GM06990 (cell line): ENCODE results near the gene CXCL16.

ENCODE experiments used
- DNase-seq: peaks from one replicate; pipeline ENCODE4 v3.0.0-alpha.2; 2011; ENCODE audit not compliant: insufficient read length; ENCODE audit errors: extremely low read depth
- H3K27me3 ChIP-seq: replicated peaks from 2 replicates; pipeline ENCODE4 v1.6.0; 2011; ENCODE audit warnings: low read length; ENCODE audit not compliant: control insufficient read depth, insufficient read depth
- H3K36me3 ChIP-seq: 2 replicates; pipeline ENCODE4 v1.5.1; 2011; ENCODE audit warnings: low read length; ENCODE audit not compliant: control insufficient read depth, insufficient read depth
- H3K4me3 ChIP-seq: replicated peaks from 2 replicates; pipeline ENCODE4 v1.5.1; 2011; ENCODE audit warnings: low read depth, mild to moderate bottlenecking, control low read depth, low read length
- TF ChIP-seq, protein P1 (sequence below): IDR thresholded peaks from 2 replicates; pipeline ENCODE4 v1.5.1; 2011; ENCODE audit warnings: low read length, control low read depth, mild to moderate bottlenecking, inconsistent platforms; ENCODE audit not compliant: insufficient read depth, poor library complexity, severe bottlenecking

CXCL16 gene, protein sequence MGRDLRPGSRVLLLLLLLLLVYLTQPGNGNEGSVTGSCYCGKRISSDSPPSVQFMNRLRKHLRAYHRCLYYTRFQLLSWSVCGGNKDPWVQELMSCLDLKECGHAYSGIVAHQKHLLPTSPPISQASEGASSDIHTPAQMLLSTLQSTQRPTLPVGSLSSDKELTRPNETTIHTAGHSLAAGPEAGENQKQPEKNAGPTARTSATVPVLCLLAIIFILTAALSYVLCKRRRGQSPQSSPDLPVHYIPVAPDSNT

DNA sequence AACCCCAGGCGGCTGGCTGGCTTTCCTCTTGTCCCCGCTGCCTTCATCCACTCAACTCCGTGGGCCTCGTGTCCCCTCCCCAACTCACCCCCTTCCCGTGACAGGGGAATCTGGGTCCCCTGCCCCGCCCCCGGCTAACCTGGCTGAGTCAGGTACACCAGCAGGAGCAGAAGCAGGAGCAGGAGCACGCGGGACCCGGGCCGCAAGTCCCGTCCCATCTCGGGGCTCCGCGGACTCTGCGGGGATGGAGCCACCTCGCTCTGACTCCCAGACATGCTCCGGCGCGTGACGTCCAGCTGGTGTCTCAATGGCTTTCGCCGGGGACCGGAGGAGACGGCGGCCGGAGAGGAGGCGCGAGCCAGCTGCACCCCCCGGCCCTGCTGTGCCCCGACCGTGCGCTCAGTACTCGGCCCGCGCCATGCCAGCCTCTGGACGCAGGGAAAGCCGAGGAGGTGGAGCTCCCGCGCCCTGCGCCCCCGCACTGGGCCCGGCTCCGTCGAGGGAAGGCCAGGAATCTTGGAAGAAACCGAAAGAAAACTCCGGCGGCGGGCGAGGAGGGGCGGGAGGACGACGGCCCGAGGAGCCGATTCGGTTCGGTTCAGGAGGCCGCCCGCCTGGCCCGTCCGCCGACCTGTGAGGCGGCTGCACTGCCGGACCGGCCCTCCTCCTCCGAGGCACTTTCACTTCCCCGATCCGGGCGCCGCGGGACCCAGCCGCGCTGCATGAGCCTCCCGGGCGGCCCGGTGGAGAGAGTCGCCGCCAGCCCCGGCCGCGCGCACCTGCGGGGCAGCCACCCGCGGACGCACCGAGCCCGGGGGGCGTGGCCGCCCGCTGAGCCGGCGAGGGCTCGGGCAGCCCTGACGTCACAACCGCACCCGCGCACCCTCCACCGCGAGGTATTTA is at the start of gene CXCL16, which contains the start of gene ZMYND15:
TSS of gene CXCL16 (minus strand) at position 807 of the 903 bp plus-strand sequence. CDS start at position 218, 589 bp downstream.
TSS of gene ZMYND15 (plus strand) at position 712 of the 903 bp plus-strand sequence. CDS start 716 bp downstream, outside the sequence.
- TF ChIP-seq, protein P1, sequence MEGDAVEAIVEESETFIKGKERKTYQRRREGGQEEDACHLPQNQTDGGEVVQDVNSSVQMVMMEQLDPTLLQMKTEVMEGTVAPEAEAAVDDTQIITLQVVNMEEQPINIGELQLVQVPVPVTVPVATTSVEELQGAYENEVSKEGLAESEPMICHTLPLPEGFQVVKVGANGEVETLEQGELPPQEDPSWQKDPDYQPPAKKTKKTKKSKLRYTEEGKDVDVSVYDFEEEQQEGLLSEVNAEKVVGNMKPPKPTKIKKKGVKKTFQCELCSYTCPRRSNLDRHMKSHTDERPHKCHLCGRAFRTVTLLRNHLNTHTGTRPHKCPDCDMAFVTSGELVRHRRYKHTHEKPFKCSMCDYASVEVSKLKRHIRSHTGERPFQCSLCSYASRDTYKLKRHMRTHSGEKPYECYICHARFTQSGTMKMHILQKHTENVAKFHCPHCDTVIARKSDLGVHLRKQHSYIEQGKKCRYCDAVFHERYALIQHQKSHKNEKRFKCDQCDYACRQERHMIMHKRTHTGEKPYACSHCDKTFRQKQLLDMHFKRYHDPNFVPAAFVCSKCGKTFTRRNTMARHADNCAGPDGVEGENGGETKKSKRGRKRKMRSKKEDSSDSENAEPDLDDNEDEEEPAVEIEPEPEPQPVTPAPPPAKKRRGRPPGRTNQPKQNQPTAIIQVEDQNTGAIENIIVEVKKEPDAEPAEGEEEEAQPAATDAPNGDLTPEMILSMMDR: no peak
- H3K27me3 ChIP-seq: no peaks in the 10 kb centered on the region; the same call in 1 of the 2 replicates
- H3K4me3 ChIP-seq: peak within 1 kb of the TSS; percentile 68
- no peaks in the 10 kb centered on the region for H3K36me3 ChIP-seq
- DNase-seq: peak; percentile 66

DNA sequence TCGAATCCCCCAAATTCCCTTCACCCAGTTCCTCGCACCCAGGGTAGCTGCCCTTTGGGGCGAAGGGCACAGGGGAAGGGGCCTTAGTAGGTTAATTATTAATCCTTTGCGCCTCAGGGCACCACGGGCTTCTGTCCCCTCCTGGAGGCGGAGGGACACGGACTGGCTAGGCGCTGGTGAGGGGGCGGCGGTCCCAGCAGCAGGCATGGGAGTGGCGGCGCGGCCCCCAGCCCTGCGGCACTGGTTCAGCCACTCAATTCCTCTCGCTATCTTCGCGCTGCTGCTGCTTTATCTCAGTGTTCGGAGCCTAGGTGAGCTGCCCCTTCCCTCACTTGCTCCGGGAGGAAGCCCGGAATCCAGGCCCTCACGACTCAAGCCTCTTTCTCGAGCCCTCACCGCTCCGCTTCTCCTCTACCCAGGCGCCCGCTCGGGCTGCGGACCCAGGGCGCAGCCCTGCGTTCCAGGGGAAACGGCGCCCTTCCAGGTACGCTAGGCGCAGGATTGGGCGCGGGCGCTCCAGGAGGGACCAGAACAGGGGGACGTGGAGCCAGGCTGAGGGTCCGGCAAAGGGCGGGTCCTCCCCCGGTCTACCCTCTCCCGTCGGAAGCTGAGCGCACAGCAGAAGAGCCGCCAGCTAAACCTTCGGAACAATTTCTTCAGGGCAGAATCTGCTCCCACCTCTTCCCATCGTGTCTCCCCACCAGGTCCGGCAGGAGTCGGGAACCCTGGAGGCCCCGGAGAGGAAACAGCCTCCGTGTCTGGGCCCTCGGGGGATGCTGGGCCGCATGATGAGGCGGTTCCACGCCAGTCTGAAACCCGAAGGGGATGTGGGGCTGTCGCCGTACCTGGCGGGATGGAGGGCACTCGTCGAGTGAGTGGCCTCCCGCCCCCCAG is 49.3 kb upstream of the CXCL16 start, which contains the start of gene GLTPD2:
TSS of gene GLTPD2 (plus strand) at position 158 of the 894 bp plus-strand sequence. CDS start at position 206, 48 bp downstream.
- no peaks in the 10 kb centered on the region for H3K36me3 ChIP-seq
- peak within 1 kb of the TSS; percentile 54 for H3K4me3 ChIP-seq
- no peaks in the 10 kb centered on the region; the same call in none of the 2 replicates for H3K27me3 ChIP-seq

DNA sequence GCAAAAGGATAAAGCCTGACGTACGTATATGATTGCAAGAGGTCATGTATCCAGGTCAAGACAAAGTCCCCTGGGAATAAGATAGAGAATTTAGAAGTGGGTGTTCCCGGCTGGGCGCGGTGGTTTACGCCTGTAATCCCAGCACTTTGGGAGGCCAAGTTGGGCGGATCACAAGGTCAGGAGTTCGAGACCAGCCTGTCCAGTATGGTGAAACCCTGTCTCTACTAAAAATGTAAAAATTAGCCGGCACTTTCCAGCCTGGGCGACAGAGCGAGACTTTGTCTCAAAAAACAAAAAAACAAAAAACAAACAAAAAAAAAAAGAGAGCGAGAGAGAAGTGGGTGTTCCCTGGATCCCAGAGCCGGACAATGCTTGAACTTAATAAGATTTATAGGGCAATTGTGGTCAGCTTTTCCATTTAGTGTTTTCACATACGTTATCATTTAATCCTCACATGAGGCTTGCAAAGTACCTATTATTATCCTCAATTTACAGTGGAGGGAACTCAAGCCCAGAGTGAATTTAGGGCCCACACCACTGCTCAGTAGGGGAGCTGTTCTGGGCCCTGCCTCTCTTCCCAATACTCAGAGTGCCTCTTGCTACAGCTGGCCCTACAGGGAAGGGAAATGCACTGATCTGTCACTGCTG is 48.6 kb upstream of the CXCL16 start:
- no peaks in the 10 kb centered on the region; the same call in none of the 2 replicates for H3K27me3 ChIP-seq
- no peak for DNase-seq
- H3K36me3 ChIP-seq: no peaks in the 10 kb centered on the region
- no peak overlapping the region for H3K4me3 ChIP-seq
- TF ChIP-seq, protein P1: no peak

More for the DNA sequence above, 49.3 kb upstream of the CXCL16 start, which contains the start of gene GLTPD2:
- TF ChIP-seq, protein P1: no peak
- DNase-seq: no peak

DNA sequence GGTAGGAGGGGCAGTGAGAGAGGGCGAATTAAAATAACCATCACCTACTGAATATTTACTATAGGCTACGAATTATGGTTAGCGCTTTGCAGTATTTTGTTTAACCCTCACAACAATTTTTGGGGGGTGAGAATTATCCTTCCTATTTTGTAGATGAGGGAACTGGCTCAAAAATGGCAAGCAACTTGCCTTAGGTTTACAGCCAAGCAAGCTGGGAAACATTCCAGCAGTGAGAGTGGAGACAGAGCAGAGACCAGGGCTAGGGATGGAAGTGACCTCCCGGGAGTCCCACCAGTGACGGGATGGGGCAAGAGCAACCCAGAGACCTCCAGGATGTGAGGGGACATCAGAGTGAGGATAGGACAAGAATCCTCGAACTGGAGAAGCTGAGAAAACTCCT is 46.8 kb upstream of the CXCL16 start:
- H3K36me3 ChIP-seq: no peaks in the 10 kb centered on the region
- DNase-seq: no peak
- H3K4me3 ChIP-seq: no peak overlapping the region
- H3K27me3 ChIP-seq: no peaks in the 10 kb centered on the region; the same call in none of the 2 replicates
- TF ChIP-seq, protein P1: no peak
